Measurements from ENCODE around the gene ABI3BP. TPM values are rescaled to one million over a fixed set of nuclear protein-coding genes. Genes with fewer than 3 reads are reported as not detected.

The ABI3BP gene
- total RNA-seq, 4 donors from 2014 or later, result 12.3 to 57.8 (median 22.0) TPM

DNA sequence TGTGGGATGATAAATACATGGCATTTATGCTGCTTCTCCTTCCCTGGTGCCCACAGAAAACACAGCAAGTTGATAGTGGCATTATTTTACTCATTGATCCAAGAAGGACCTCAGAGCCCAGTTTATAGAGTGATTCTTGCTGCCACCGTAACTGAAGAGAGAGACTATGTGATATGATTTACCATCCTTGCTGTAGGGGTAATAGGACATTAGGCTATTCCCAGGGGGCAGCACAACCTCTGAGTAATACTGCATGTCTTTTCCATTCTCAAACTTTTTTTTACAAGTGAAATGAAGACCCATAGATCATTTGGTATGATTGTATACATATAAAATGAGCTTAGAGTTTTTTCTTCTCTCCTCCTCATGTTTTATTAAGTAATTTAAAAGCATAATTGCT, 136.4 kb downstream of the ABI3BP start:
- WGBS, 2 donors, result 90 to 91% methylated on average over 1 of the region's 1 CpG
- intact Hi-C loops (cut with DNase I; ENCODE audit: low total_unique reads), result no loop called here
- TF ChIP-seq CTCF (IDR thresholded peaks at IDR 0.05) (no peak), POLR2A (IDR thresholded peaks at IDR 0.05) (no peak)
- no peak overlapping the region for H3K4me3 ChIP-seq (ENCODE audit: low read depth, poor library complexity, severe bottlenecking)
- no peak for DNase-seq (ENCODE audit: low spot score in 2 of 2)

DNA sequence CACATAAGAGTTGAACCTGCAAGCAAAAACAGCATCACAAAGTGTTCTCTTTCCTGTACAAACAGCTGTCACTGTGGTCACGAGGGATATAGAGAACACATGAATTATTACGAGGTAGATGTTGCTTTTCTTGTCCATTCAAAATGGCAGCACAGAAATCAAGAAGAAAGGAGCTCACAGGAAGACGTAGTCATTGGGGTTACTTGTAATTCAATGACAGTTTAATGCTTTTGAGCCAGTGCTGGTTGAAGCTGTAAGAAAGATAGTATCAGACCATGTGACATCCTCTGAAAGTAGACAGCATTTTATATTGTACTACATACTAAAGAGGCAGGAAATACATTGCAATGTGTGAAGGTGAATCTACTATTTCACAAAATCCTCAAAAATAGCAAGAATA, 140.4 kb downstream of the ABI3BP start:
- TF ChIP-seq CTCF (IDR thresholded peaks at IDR 0.05), result no peak
- no peak for TF ChIP-seq POLR2A (IDR thresholded peaks at IDR 0.05)
- no peak for DNase-seq (ENCODE audit: low spot score in 2 of 2)
- H3K4me3 ChIP-seq (ENCODE audit: low read depth, poor library complexity, severe bottlenecking), result no peak overlapping the region
- intact Hi-C loops (cut with DNase I; ENCODE audit: low total_unique reads), result no loop called here
- 65 to 81% methylated on average over 3 of the region's 3 CpGs for WGBS, 2 donors

DNA sequence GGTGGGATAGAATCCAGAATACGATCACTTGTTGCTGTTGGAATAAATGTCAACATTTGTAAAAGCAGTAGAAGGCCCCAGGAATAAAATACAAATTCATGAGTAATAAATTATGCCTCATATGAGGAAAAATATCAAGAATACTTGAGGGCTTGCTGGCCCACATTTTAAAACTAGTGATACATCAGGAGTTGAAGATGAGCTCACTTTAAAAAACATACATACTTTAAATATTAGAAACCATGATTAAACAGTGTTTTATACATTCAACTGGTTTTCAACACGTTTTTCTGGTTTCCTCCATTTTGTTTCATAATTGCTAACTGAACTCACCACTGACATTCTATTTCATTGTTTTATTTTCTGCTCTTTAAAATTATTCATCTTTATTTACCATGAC, 142.5 kb downstream of the ABI3BP start:
- H3K4me3 ChIP-seq (ENCODE audit: low read depth, poor library complexity, severe bottlenecking), result no peak overlapping the region
- 69 to 71% methylated on average over 2 of the region's 2 CpGs for WGBS, 2 donors
- DNase-seq (ENCODE audit: low spot score in 2 of 2), result no peak
- TF ChIP-seq CTCF (IDR thresholded peaks at IDR 0.05) (no peak), POLR2A (IDR thresholded peaks at IDR 0.05) (no peak)
- intact Hi-C loops (cut with DNase I; ENCODE audit: low total_unique reads), result no loop called here

DNA sequence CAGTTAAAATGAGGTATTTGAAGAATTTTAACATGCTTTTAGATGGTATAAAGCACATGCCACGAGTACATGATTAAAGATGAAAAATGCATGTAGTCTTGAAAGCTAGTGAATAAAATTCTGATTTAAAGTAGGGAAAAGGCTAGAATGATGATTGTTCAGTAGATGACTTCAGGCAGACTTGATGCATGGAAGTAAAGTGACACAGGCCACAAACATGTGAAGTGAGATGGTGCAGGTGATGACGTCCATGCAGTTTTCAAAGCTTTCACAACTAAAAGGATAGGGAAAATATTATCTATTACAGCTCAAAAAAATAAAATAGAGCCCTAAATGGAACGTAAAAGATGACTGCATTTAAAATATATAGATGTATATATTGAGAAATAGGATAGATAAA, 143.1 kb downstream of the ABI3BP start:
- intact Hi-C loops (cut with DNase I; ENCODE audit: low total_unique reads), result no loop called here
- no peak for DNase-seq (ENCODE audit: low spot score in 2 of 2)
- WGBS, 2 donors, result 83 to 84% methylated on average over 3 of the region's 3 CpGs
- TF ChIP-seq POLR2A (IDR thresholded peaks at IDR 0.05) (no peak), CTCF (IDR thresholded peaks at IDR 0.05) (no peak)
- no peak overlapping the region for H3K4me3 ChIP-seq (ENCODE audit: low read depth, poor library complexity, severe bottlenecking)

DNA sequence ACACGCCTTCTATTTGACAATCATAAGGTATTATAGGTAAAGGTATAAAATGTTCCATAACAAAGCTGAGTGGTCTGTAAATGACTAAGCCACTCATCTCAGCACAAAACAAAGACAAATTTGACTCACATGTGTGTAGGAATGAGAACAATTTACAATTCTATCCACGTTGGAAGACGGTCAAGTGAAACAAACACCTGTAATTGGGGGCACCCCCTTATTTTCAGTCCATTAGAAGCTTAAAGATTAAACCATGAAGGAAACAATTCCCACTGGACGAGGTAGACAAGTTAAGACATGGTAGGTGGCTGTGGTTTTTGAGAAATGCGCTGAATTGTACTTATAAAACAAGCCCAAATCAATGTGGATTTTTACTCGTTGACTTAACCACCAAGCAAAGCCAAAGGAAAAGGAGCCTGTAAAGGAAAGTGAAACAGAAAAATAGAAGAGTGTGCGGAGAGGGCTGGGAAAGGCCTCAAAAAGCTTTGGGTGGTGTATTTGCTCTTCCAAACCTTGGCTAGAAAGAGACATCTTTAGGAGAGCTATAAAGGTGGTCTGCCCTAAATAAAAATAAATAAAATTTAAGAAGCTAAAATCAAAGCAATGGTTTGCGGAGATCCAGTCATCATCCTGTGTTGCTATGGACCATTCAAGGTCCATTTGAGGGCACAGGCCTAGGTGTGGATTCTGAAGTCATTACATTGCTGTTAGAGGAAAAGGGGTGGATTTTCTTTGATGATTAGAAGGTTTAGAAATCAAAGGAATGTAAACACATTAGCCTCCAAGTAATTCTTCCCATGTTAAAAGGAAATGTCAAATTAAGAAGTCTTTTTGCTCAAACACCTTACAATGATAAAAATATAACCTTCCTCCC, 148.9 kb downstream of the ABI3BP start:
- intact Hi-C loops (cut with DNase I; ENCODE audit: low total_unique reads), result no loop called here
- WGBS, 2 donors, result 68 to 78% methylated on average over 8 of the region's 8 CpGs
- no peak for DNase-seq (ENCODE audit: low spot score in 2 of 2)
- H3K4me3 ChIP-seq (ENCODE audit: low read depth, poor library complexity, severe bottlenecking), result no peak overlapping the region
- TF ChIP-seq CTCF (IDR thresholded peaks at IDR 0.05), result no peak
- no peak for TF ChIP-seq POLR2A (IDR thresholded peaks at IDR 0.05)

DNA sequence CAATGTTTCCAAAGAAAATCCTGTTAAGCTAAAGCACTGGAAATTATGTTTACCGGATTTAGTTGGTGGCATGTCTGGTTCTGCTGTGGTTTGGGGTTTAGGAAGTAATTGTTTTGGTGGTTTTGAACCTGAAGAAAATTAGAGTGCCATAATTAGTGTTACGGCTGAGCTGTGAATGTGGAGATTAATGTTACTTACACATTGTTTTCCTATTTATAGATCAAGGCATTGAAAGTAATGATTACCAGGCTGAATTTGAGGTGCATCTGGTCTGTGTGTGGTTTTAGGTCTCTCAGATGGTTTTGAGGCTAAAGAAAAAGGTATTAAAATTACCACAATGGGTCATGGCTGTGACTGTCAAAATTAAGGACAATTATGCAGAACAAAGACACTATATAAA, 155.1 kb downstream of the ABI3BP start:
- no peak for DNase-seq (ENCODE audit: low spot score in 2 of 2)
- intact Hi-C loops (cut with DNase I; ENCODE audit: low total_unique reads), result no loop called here
- H3K4me3 ChIP-seq (ENCODE audit: low read depth, poor library complexity, severe bottlenecking), result no peak overlapping the region
- WGBS, 2 donors, result 60 to 68% methylated on average over 2 of the region's 2 CpGs
- TF ChIP-seq CTCF (IDR thresholded peaks at IDR 0.05), result no peak
